AG08395 (cell line): Measurements from ENCODE around the gene CCNL1.
"Not testable (repeated sequence)": the region's sequence is repeated elsewhere in the genome, so short reads cannot be mapped to it uniquely, and the experiment has no call there.

ENCODE experiments used
- DNase-seq: peaks from one replicate; pipeline ENCODE4 v3.0.0; 2012; ENCODE audit warnings: mixed read lengths, low spot score

CCNL1 gene

DNA sequence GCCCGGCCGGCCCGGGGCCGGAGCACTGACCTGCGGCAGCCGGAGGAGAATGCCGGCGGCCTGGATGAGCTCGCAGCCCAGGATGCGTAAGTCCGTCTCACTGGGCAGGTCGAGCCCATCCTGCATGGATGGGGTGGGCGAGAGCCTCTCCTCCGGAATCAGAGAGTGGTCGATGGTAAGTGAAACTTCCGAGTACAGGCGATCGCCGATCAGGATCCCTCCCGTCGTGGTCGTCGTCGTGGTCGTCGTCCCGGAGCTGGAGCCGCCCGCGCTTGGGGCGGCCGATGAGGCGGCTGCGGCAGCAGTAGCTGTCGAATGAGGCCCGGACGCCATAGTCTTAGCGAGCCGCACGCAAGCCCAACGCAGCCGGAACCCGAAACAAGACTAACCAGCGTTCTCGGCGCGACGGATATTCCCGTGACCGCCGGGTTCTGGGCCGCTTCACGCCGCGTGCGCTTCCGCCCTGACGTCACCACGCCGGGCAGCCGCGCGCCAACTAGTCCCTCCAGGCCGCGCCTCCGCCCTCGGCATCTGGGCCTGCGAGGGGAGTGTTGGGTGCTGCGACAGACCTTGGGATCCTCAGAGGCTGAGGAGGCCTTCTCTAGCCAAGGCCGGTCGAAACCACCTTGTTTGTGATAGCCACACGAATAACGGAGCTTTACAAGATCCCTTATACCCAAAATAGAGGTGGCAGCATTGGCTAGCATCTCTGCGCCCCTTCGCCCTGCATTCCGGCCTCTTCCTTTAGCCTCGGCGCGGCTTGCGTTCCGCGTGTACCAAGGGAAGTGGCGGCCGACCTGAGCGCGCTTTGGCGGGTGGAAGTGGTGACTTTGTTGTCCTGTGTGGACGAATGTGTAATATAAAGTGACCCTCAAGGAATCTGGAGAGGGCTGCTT is at the start of gene CCNL1:
Gene CCNL1, minus strand, starts transcription at position 386 of the 896 bp plus-strand sequence. Its CDS starts 53 bp downstream, at position 333.
- peak; percentile 93 for DNase-seq

- no peak for DNase-seq
These were observed 44.9 kb upstream of the CCNL1 start for GRCh38 chr3:157204880-157205279.

DNA sequence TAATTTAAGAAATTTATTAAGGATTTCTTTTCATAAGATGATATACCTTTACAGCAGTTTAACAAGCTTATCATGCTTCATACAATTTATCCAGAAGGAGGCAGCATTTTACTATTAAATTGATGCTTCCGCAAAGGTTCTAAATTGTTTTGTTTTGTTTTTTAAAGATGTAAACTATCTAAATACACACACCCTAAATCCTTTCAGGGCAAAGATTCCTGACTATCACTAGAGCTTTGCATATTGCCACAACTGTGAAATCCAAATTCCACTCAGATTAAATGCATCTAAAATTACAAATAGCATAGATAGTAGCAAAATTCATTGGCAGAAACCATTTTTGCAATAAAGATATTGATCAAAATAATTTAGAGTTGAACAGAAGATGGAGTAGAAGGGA is 44.5 kb upstream of the CCNL1 start:
- peak; percentile 21 for DNase-seq

- DNase-seq: peak; percentile 71
These were observed 41.8 kb upstream of the CCNL1 start for GRCh38 chr3:157201648-157202278.

DNA sequence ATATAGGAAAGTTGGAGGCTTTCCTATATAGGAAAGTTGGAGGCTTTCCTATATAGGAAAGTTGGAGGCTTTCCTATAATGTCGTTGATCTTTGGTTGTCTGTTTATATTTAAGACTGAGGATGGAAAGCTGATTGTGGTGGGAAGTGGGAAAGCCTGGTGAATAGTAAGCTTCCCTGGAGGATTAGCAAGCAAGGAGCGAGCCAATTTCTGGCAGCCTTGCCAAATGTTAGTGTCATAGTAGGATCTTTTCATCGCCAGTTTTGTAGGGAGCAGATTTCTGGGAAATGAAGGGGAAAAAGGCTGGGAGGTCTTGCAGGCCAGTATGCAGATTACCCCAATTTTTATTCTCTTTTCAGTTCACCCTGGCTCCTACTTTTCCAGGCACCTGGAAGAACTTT is 39.9 kb upstream of the CCNL1 start:
- DNase-seq: no peak

DNA sequence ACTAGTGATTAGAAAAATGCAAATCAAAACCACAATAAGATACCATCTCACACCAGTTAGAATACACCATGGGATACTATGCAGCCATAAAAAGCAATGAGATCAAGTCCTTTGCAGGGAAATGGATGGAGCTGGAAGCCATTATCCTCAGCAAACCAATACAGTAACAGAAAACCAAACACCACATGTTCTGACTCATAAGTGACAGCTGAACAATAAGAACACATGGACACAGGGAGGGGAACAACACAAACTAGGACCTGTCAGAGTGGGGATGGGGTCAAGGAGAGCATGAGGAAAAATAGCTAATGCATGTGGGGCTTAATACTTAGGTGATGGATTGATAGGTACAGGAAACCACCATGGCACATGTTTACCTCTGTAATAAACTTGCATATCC is 36.0 kb upstream of the CCNL1 start:
- no peak for DNase-seq

GRCh38 chr3:157191149-157191548 is 31.2 kb upstream of the CCNL1 start:
- DNase-seq: not testable (repeated sequence)

DNA sequence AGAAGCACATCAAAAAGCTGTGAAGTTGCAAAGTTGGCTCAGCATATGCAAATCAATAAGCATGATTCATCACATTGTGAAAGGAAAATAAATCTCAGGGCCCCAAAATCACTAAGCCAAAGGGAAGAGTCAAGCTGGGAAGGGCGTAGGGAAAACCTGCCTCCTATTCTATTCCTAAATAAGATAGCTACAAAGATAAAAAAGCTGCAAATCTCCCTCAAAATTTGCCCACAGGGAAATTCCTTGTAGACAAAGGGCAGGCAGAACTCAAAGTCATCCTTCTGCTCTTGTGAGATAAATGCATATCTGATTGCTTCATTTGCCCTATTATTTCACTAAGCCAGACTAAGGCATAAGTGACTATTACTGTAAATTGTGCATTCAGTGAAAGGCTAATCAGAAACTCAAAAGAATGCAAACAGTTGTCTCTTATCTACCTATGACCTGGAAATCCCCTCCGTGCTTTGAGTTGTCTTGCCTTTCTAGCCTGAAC is 30.5 kb upstream of the CCNL1 start:
- DNase-seq: no peak

DNA sequence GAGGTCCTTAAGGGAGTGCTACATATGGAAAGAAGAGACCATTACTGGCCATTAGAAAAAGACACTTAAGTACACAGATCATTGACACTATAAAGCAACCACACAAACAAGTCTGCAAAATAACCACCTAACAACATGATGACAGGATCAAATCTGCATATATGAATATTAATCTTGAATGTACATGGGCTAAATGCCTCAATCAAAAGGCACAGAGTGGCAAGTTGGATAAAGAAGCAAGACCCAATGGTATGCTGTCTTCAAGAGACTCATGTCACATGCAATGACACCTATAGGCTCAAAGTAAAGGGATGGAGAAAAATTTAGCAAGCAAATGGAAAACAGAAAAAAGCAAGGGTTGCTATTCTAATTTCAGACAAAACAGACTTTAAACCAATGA is 28.4 kb upstream of the CCNL1 start:
- DNase-seq: no peak

GRCh38 chr3:157182879-157183278 is 22.9 kb upstream of the CCNL1 start:
- DNase-seq: no peak

DNA sequence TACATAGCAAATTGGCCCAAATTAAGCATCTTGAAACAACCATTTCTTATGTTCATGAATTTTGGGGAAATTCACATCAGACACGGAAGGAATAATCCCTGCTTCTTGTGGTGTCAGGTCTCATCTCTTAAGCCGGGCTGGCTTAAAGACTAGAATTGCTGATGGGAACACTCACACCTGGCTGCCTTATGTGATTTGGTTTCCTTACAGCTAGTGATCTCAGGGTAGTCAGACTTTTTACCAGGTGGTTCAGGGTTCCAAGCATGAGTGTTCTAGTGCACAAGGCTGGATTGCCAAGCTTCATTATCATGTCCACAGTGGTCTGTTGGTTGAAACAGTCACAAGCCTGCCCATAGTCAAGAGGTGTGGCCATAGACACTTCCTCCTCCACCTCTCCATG is 20.3 kb upstream of the CCNL1 start:
- DNase-seq: no peak

GRCh38 chr3:157179365-157179803 is 19.4 kb upstream of the CCNL1 start:
- DNase-seq: no peak

GRCh38 chr3:157178503-157179364 is 18.8 kb upstream of the CCNL1 start:
- not testable (repeated sequence) for DNase-seq

- DNase-seq: not testable (repeated sequence)
These were observed 18.0 kb upstream of the CCNL1 start for GRCh38 chr3:157177801-157178453.

DNA sequence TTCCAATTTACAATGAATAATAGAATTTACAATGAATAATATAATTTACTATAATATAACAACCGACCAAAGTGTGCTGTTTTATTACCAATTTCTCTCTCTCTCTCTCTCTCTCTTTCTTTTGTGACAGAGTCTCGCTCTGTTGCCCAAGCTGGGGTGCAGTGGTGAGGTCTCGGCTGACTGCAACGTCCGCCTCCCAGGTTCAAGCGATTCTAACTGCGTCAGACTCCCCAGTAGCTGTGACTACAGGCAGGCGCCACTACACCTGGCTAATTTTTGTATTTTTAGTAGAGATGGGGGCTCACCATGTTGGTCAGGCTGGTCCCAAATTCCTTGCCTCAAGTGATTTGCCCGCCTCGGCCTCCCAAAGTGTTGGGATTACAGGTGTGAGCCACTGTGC is 17.0 kb upstream of the CCNL1 start:
- DNase-seq: no peak

DNA sequence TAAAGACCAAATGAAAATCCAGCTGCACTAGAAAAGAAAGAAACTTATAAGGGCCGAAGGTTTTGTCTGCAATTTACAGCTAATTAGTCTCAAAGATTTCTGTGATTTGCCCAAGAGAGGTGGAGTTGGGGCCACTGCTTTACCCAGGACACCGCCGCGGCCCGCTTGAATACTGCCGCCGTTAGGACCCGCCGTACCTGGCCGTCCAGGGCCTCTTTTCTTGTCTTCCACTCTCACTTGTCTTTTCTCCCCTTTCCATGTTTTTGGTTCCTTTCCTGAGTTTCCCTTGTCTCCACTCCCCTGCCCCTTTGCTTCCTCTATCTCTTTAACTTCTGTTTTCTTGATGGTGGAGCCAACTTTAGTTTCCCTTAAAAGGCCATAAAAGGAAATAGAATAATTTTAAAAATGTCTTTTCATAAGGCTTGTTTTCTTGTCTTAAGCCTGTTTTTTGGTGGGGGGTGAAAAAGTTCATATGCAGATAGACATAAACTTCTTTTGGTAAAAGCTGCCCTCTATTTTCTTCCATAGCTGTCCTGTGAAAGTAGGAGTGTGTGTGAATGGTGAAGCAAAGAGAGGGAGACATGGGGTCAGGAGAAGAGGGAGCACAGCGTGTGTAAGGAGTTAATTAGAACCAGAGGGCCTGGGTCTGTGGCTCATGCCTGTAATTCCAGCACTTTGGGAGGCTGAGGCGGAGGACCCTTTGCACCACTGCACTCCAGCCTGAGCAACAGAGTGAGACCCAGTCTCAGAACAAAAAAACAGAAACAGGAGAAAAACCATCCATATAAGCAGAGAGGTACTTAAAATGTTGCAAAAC is 16.0 kb upstream of the CCNL1 start:
- DNase-seq: no peak

- peak; percentile 98 for DNase-seq
These were observed 14.9 kb upstream of the CCNL1 start for GRCh38 chr3:157174649-157175498.

DNA sequence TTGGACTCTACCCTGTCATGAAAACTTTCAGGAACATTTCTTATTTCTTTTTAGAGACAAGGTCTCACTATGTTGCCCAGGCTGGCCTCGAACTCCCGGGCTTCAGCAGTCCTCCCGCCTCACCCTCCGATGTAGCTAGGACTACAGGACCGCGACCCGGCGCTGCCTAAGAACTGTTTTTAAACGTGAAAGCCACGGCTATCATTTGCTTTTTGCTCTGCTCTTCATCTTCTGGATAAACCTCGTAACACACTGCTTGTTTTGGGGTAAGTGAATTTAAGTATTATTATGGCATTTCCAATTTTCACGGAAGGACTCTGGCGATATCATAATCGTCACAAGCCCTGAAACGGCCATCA is 14.3 kb upstream of the CCNL1 start:
- DNase-seq: no peak

GRCh38 chr3:157173343-157173742 is 13.4 kb upstream of the CCNL1 start:
- DNase-seq: not testable (repeated sequence)

DNA sequence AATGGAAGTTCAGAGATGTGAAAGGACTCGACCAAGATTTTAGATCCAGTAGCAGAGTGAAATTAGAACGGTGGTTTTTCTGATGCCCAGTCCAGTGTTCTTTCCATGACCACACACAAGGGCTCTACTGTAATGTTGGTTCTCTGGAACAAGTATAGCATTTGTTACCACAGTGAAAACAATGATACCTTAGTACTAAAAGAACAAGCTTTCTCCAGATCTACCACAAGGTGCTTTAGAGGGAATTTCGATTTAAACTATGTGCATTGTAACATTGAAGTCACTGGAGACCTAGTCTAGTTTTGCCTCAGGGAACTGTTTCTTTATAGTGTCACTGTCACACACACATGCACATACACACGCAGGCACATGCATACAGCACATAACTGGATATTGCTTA is 12.8 kb upstream of the CCNL1 start:
- no peak for DNase-seq
